Stimulated activated naive CD4-positive, alpha-beta T cell (primary cell): ENCODE measurements around the gene OR2H1.

Experiments used
- DNase-seq, 6 experiments: peaks; one replicate each; lab custom pipeline; 2025; lab: John Stamatoyannopoulos, UW

The OR2H1 gene

DNA sequence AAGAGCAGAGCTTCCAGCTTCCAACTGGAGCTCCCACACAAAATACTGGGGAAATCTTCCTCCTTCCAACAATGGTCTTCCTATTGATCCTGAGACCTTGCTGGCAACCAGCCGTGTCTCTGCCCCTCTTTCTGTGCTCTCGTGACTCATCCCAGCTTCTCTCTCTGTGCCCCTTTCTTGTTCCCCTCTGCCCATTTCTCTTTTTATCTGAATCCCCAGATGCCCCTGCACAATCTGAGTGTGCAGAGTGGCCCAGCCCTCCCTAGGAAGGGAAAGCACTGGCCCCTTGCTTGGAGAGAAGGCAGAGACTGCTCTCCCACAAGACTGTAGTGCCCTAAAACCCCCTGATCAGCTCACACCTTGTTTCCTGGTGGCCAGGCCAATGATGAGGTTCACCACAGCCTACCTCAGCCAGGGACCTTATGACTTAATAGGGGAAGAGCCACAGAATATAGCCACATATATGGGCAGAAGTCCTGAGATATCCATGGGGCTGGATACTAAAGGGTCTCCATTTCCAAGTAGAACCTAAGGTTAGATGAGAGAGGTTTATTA lies 53.9 kb downstream of the OR2H1 start:
- no peak for DNase-seq
